ENCODE results near the gene GPC6.

GPC6 gene

GRCh38 chr13:93455861-93456260 lies 229.3 kb downstream of the GPC6 start:
- DNase-seq (ENCODE audit: low read depth in 1 of 2, low spot score in 1 of 2), result no peak
- Histone ChIP-seq H3K27me3 (ENCODE audit: insufficient read depth, poor library complexity, severe bottlenecking) (no peaks in the 10 kb centered on the region), H3K27ac (replicated peaks) (no peak overlapping the region), H3K4me3 (replicated peaks; ENCODE audit: insufficient read depth, low read length) (no peak overlapping the region)
- TF ChIP-seq GABPA (IDR thresholded peaks at IDR 0.05; ENCODE audit: low read depth), result no peak
- no peak for TF ChIP-seq REST (IDR thresholded peaks at IDR 0.05; ENCODE audit: insufficient replicate concordance, low read depth)
- TF ChIP-seq CTCF (IDR thresholded peaks at IDR 0.05; ENCODE audit: insufficient read depth, low read length), result no peak
- no peak for TF ChIP-seq POLR2AphosphoS5 (IDR thresholded peaks at IDR 0.05; ENCODE audit: low read depth)
- TF ChIP-seq SPI1 (IDR thresholded peaks at IDR 0.05; ENCODE audit: borderline replicate concordance, low read depth), result no peak

- DNase-seq (ENCODE audit: low read depth in 1 of 2, low spot score in 1 of 2), result no peak
- Histone ChIP-seq H3K27ac (replicated peaks) (no peak overlapping the region), H3K27me3 (ENCODE audit: insufficient read depth, poor library complexity, severe bottlenecking) (no peaks in the 10 kb centered on the region), H3K4me3 (replicated peaks; ENCODE audit: insufficient read depth, low read length) (no peak overlapping the region)
- TF ChIP-seq CTCF (IDR thresholded peaks at IDR 0.05; ENCODE audit: insufficient read depth, low read length) (no peak), POLR2AphosphoS5 (IDR thresholded peaks at IDR 0.05; ENCODE audit: low read depth) (no peak), SPI1 (IDR thresholded peaks at IDR 0.05; ENCODE audit: borderline replicate concordance, low read depth) (no peak), GABPA (IDR thresholded peaks at IDR 0.05; ENCODE audit: low read depth) (no peak), REST (IDR thresholded peaks at IDR 0.05; ENCODE audit: insufficient replicate concordance, low read depth) (no peak)
These were observed 233.4 kb downstream of the GPC6 start for GRCh38 chr13:93460005-93460404.

- no peak for TF ChIP-seq REST (IDR thresholded peaks at IDR 0.05; ENCODE audit: insufficient replicate concordance, low read depth)
- TF ChIP-seq GABPA (IDR thresholded peaks at IDR 0.05; ENCODE audit: low read depth), result no peak
- TF ChIP-seq POLR2AphosphoS5 (IDR thresholded peaks at IDR 0.05; ENCODE audit: low read depth), result no peak
- no peak for TF ChIP-seq CTCF (IDR thresholded peaks at IDR 0.05; ENCODE audit: insufficient read depth, low read length)
- no peak for TF ChIP-seq SPI1 (IDR thresholded peaks at IDR 0.05; ENCODE audit: borderline replicate concordance, low read depth)
- no peak overlapping the region for H3K4me3 ChIP-seq (replicated peaks; ENCODE audit: insufficient read depth, low read length)
- no peak for DNase-seq (ENCODE audit: low read depth in 1 of 2, low spot score in 1 of 2)
- H3K27me3 ChIP-seq (ENCODE audit: insufficient read depth, poor library complexity, severe bottlenecking), result no peaks in the 10 kb centered on the region
- no peak overlapping the region for H3K27ac ChIP-seq (replicated peaks)
These were observed 235.5 kb downstream of the GPC6 start for GRCh38 chr13:93462151-93462550.

Data from HL-60 (cell line).